Bronchial epithelial cell (primary cell): ENCODE data around the gene HTRA3. TPM values are rescaled to one million over a fixed set of nuclear protein-coding genes. Genes with fewer than 3 reads are reported as not detected.

ENCODE experiments used
- DNase-seq: peaks from one replicate; pipeline ENCODE4 v3.0.0-alpha.2; 2010; ENCODE audit warnings: low read depth
- FAIRE-seq: peaks from 2 replicates; lab custom pipeline; 2011; peaks lifted over from hg19 to GRCh38; lab: Jason Lieb, UNC
- H3K27me3 ChIP-seq: 2 replicates; pipeline ENCODE4 v1.5.1; 2011; ENCODE audit warnings: low read length; ENCODE audit not compliant: control insufficient read depth, insufficient read depth
- H3K36me3 ChIP-seq: 2 replicates; pipeline ENCODE4 v1.5.1; 2011; ENCODE audit warnings: low read length; ENCODE audit not compliant: control insufficient read depth, insufficient read depth
- H3K4me3 ChIP-seq: 2 replicates; pipeline ENCODE4 v1.5.1; 2011; ENCODE audit warnings: mild to moderate bottlenecking, low read depth, low read length, control low read depth
- total RNA-seq: library from RNA; depleted of rRNA; stranded (reverse); fragments of >200 nt; gene quantifications from 2 replicates; pipeline ENCODE4 v1.2.1, GENCODE V29; 2014
- TF ChIP-seq, protein P1 (sequence below): IDR thresholded peaks from 2 replicates; pipeline ENCODE4 v1.5.1; 2011; ENCODE audit warnings: mild to moderate bottlenecking, moderate library complexity, low read length, control low read depth, inconsistent platforms; ENCODE audit not compliant: insufficient read depth, severe bottlenecking

Gene HTRA3
- total RNA-seq, 1 donor from 2014 or later: 0.26 TPM

DNA sequence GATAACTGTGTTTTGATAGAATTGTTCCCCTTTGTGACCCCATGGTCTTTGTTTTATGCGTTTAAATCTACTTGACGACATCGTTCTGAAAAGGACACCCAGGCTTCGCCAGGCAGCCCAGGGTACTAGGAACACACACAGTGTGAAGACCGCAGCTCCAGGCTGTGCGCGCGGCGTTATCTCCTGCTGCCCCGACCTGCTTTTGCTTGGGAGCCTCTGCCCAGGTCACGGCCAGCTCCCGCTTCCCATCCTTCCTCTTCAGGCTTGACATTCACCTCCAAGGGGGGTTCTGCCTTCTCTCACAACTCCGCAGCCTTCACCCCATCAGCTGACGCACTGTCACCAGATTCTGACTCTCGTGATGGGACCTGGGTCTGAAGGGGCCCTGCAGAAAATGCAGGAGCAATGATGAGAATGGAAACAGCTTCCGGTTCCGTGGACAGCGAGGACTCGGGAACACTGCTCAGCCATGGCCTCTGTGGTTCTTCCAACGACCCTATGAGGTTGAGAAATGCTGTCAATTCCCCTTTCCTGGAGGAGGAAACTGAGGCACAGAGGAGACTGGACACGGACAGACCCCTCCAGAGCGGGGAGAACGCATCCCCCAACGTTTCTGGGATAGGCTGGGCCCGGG lies 536 bp upstream of the HTRA3 start:
- Histone ChIP-seq H3K27me3 (peaks cover 14% of the 10 kb centered on the region), H3K4me3 (no peak overlapping the region), H3K36me3 (no peaks in the 10 kb centered on the region)
- FAIRE-seq: no peak
- TF ChIP-seq, protein P1, sequence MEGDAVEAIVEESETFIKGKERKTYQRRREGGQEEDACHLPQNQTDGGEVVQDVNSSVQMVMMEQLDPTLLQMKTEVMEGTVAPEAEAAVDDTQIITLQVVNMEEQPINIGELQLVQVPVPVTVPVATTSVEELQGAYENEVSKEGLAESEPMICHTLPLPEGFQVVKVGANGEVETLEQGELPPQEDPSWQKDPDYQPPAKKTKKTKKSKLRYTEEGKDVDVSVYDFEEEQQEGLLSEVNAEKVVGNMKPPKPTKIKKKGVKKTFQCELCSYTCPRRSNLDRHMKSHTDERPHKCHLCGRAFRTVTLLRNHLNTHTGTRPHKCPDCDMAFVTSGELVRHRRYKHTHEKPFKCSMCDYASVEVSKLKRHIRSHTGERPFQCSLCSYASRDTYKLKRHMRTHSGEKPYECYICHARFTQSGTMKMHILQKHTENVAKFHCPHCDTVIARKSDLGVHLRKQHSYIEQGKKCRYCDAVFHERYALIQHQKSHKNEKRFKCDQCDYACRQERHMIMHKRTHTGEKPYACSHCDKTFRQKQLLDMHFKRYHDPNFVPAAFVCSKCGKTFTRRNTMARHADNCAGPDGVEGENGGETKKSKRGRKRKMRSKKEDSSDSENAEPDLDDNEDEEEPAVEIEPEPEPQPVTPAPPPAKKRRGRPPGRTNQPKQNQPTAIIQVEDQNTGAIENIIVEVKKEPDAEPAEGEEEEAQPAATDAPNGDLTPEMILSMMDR: no peak
- no peak for DNase-seq

DNA sequence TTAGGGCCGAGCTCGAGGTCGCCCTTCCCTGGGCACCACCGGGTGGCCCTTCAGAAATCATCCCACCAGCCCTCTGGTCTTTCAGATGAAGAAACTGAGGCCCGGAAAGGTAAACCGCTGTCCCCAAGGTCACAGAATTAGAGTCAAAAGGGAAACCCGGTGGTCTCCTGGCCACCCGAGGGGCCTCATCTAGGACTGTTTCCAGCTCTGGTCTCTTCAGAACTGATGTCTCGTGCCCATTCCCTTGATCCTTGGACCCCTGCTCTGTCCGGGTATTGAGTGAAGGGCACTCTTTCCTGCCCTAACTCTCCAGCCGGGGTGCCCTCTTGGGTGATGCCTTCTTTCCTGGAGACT lies 841 bp downstream of the HTRA3 start:
- H3K36me3 ChIP-seq: no peaks in the 10 kb centered on the region
- FAIRE-seq: no peak
- DNase-seq: no peak
- TF ChIP-seq, protein P1: no peak
- H3K4me3 ChIP-seq: no peak overlapping the region
- H3K27me3 ChIP-seq: peaks cover 14% of the 10 kb centered on the region

DNA sequence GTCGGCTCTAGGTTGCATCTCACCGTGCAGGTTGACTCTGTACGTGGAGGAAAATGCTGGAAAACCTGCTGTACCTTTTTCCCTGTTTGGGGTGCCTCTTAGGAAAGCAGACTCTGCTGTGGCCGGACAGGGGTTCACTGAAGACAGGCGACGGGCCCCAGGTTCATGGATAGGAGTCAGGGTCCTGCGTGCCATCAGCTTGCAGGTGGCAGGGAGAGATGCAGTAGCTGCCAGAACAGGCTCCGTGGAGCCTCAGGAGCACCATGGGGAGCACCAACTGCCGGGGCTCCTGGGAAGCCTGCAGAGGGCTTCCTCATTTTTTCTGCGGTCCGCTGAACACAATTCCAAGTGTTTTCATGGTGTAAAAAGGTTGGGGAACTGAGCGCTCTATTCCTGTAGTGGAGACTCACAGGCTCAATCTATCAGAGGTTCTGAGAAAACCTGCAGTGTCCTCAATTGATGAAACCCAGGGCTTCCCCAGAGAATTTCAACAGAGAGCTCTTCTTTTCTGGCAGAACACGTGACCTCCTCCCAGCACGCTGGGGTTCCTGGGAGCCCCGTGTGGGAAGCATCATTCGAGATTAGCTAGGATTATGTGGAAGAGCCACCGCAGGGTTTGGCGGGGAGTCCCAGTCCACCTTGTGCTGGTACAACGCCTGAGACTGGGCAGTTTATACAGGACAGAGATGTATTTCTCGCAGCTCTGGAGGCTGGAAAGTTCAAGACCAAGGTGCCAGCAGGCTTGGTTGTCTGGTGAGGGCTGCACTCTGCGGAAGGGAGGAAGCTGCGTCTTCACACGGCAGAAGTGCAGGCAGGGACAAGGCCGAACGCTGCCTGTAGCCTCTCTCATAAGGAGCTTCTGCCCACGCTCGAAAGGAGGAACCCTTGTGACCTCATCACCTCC lies 1.6 kb downstream of the HTRA3 start:
- TF ChIP-seq, protein P1: no peak
- FAIRE-seq (no peak), DNase-seq (no peak)
- Histone ChIP-seq H3K4me3 (no peak overlapping the region), H3K27me3 (peaks cover 14% of the 10 kb centered on the region), H3K36me3 (no peaks in the 10 kb centered on the region)

DNA sequence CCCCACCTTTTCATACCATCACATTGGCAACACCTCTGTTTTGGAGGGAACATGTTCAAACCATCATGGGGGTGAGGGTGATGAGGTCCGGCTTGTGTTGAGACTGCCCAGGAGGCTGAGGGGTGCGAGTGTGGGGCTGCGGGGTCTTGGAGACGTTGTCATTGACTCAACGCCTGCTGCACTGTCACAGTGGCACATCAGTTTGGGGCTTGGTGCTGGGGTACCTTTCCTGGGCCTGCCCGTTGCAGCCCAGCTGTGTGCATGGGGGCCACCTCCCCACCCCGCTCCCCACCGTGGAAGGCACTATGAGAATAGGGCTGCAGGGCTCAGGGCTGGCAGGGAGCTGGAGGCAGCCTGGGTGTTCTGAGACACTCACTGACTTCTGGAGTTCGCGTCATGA lies 2.3 kb downstream of the HTRA3 start:
- Histone ChIP-seq H3K27me3 (peaks cover 14% of the 10 kb centered on the region), H3K4me3 (no peak overlapping the region), H3K36me3 (no peaks in the 10 kb centered on the region)
- TF ChIP-seq, protein P1: no peak
- FAIRE-seq (no peak), DNase-seq (no peak)

DNA sequence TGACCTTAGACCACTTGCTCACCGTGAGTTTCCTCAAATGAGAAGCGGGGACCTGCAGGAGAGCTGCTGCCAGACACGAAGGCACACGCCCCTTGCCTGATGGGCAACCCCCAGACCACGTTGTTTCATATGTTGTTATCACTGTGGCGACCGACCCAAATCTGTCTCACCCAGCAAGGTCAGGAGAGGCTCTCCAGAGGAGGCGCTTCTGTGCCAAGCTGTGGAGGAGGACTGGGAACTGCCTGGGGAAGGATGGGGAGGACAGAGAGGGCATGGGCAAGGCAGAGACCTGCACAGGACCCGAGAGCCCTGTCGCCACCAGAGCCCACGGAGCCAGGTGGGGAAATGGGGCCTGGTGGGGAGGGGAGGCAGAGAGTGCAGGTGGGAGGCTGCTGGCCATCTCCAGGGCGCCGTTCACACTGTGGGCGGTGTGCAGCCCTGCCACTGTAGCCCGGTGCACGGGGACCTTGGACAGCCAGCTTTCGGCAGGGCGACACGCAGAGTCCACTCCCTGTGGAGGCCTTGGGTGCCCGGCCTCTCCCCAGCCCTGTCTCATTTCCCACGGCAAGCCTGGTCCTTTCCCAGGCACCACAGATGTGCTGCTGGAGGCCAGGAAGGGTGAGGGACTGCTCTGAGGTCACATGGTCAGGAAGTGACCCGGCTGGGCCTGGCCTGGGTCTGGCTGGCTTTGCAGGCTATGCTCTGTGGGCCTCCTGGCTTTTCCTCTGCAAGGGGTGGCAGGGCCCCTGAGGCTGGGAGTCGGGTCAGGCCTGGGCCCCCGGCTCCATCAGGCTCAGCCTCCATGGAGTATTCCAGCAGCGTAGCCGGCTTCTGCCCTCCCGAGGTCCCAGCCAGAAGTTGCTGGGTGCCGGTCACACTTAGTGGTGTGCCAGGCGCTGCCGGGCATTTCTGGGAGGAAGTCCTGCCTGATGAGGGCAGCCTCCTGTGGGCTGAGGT lies 3.2 kb downstream of the HTRA3 start:
- Histone ChIP-seq H3K36me3 (no peaks in the 10 kb centered on the region), H3K4me3 (no peak overlapping the region), H3K27me3 (peaks cover 14% of the 10 kb centered on the region)
- FAIRE-seq (no peak), DNase-seq (no peak)
- TF ChIP-seq, protein P1: no peak
